COLO668 (cell line): Measurements from ENCODE around the gene FEZF2.

Experiments
- DNase-seq: peaks from one replicate; lab custom pipeline; 2025; ENCODE audit not compliant: unreplicated experiment; lab: John Stamatoyannopoulos, UW

Gene FEZF2

DNA sequence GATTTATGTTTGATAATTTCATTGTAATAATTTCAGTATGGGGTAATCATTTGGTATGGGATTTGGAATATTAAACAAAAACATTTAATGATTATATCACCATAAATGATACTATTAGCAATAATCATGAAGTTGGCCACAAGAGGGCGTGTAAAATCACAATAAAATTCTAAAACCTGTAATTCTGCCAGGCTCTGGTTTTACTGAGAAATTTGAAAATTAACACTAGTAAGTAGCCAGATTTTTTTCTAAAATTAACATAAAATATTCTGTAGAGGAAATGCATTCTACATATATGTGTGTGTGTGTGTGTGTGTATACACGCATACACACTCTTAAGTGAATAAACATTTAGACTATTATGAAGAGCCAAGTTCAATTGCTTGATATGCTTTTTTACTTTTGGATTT is 40.5 kb downstream of the FEZF2 start:
- no peak for DNase-seq

DNA sequence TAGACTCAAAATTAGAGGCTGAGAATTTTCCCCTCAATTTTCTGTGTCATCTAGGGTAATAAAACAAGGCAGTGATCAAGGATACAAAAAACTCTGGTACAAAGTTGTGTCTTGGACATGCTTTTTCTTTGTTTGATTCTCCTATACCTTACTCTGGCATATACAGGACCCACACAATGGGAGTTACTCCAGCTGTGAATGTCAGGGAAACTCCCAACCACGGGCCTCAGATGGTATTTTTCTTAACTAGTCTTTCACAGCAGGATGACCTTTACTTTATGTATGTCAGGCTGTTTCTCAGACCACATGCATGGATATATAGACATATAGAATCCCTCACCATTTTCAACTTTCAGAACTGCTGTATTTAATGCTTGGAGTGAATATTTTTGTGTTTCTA is 41.3 kb downstream of the FEZF2 start:
- no peak for DNase-seq

DNA sequence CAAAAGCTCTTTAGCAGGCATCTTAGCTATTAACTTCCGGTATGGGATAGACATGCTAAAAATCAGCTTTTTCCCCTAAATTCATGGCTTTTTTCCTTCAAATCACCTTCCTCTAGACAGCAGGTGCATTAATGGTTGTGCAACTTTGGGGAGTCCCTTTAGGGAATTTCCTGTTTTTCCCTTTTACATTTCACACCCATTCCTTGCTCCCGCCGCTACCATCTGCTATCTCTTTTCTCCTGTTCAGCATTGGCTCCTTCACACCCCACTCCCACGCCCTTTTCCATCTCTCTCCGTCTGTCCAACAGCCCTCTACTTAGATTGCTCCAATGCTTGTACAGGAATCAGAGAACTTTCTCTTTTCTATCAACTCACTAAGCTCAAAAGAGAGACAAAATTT is 43.4 kb downstream of the FEZF2 start:
- DNase-seq = no peak

DNA sequence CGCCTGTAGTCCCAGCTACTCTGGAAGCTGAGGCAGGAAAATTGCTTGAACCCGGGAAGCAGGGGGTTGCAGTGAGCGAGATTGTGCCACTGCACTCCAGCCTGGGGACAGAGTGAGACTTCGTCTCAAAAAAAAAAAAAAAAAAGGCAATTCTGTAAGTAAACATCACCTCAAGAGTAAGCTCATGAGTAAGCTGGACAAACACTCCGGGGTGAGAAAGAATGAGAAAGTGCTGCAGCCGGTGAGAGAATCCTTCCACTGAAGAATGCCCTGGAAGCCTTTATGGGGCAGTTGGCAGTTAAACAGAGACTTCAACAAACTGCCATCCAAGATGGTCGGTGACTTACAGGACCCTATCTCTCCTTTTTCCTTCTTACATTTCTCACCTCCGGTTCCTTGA is 47.5 kb downstream of the FEZF2 start:
- DNase-seq = no peak

DNA sequence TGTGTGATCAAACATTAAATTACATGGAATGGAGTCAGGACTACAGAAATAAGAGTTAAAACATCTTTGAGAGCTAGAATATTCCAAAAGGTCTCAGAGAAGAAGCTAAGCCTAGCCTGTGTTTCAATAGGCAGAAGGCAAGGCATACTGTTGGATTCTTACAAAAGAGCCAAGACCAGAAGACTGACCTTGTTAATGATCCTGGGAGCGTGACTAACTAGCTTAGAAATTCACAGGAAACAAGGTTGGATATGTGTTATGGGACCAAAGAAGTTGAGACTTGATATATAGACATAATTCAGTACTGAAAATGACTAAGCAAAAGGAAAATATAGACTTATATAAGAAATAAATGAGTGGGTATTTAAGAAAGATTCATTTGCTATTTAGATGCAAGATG is 50.1 kb downstream of the FEZF2 start:
- DNase-seq = no peak
